Chondrocyte (in vitro differentiated cells): Measurements from ENCODE around the gene BAIAP2L1. TPM values are rescaled to one million over a fixed set of nuclear protein-coding genes. Genes with fewer than 3 reads are reported as not detected.

Source experiments
- DNase-seq: peaks from one replicate; pipeline ENCODE4 v3.0.0; 2021; ENCODE audit warnings: mixed read lengths, low spot score
- H3K27ac Mint-ChIP-seq: one replicate; pipeline ENCODE4 v1.8.0; 2021; ENCODE audit warnings: mild to moderate bottlenecking, moderate library complexity, mixed read lengths; ENCODE audit not compliant: unreplicated experiment
- H3K27me3 Mint-ChIP-seq: 2 replicates; pipeline ENCODE4 v1.8.0; 2021; ENCODE audit warnings: low read depth, mixed read lengths
- H3K36me3 Mint-ChIP-seq: 2 replicates; pipeline ENCODE4 v1.8.0; 2021; ENCODE audit warnings: low read depth, mixed read lengths
- H3K4me1 Mint-ChIP-seq: 2 replicates; pipeline ENCODE4 v1.8.0; 2021; ENCODE audit warnings: low read depth, mild to moderate bottlenecking, mixed read lengths
- H3K4me3 Mint-ChIP-seq: one replicate; pipeline ENCODE4 v1.8.0; 2021; ENCODE audit warnings: mild to moderate bottlenecking, moderate library complexity, mixed read lengths; ENCODE audit not compliant: unreplicated experiment
- H3K9me3 Mint-ChIP-seq: 2 replicates; pipeline ENCODE4 v1.8.0; 2021; ENCODE audit warnings: low read depth, mixed read lengths
- total RNA-seq: library from RNA; stranded (reverse); gene quantifications from 3 replicates; pipeline ENCODE4 v1.2.1, GENCODE V29; 2021
- TF ChIP-seq, protein P1 (sequence below): fragments of 200-600 bp; sonication (generic); IDR thresholded peaks from 2 replicates; pipeline ENCODE4 v1.5.0; 2021; ENCODE audit warnings: antibody characterized with exemption, mild to moderate bottlenecking, moderate library complexity

BAIAP2L1 gene
- total RNA-seq, 1 donor from 2014 or later, result 12.4 TPM

DNA sequence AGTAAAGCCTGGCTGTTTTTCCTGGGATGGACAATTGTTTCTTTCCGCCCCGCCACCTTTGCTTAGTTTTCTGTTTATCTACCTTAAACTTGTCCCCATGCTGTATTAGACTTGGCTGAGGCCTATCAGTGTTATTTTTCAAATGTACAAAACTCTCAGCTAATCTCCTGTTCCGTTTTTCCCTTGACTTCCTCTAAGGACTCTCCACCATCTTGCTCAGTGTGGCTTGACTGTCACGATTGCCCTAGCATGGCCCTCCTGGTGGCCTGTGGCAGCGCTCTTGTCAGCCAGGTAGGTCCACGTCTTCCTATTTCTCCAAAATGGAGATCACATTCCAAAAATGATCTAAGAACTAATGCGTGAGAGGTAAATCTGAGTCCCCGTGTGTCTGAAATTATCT, 36.7 kb downstream of the BAIAP2L1 start:
- peaks cover 17% of the 10 kb centered on the region for H3K4me1 Mint-ChIP-seq
- H3K9me3 Mint-ChIP-seq, result no peaks in the 10 kb centered on the region
- H3K36me3 Mint-ChIP-seq, result no peaks in the 10 kb centered on the region
- H3K4me3 Mint-ChIP-seq, result no peak overlapping the region
- no peak overlapping the region for H3K27ac Mint-ChIP-seq
- TF ChIP-seq, protein P1, sequence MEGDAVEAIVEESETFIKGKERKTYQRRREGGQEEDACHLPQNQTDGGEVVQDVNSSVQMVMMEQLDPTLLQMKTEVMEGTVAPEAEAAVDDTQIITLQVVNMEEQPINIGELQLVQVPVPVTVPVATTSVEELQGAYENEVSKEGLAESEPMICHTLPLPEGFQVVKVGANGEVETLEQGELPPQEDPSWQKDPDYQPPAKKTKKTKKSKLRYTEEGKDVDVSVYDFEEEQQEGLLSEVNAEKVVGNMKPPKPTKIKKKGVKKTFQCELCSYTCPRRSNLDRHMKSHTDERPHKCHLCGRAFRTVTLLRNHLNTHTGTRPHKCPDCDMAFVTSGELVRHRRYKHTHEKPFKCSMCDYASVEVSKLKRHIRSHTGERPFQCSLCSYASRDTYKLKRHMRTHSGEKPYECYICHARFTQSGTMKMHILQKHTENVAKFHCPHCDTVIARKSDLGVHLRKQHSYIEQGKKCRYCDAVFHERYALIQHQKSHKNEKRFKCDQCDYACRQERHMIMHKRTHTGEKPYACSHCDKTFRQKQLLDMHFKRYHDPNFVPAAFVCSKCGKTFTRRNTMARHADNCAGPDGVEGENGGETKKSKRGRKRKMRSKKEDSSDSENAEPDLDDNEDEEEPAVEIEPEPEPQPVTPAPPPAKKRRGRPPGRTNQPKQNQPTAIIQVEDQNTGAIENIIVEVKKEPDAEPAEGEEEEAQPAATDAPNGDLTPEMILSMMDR, result no peak
- DNase-seq, result no peak
- H3K27me3 Mint-ChIP-seq, result no peaks in the 10 kb centered on the region

DNA sequence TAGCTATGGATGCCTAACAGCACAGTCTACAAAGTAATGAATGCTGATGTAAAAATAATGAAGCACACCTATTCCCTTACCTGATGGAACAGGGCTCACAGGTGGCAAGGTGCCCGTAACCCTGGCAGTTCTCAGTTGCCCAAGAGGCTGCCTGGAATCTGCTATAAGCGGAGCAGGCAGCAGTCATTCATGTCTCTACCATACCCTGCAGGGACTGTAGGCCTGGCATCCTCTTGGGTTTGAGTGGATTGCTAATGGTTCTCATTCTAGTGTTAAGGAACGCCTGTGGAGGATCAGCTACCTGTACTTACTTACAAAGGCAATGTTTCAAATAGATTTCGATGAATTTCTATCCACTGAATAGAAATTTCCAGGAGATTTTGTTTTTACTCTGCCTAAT, 38.4 kb downstream of the BAIAP2L1 start:
- TF ChIP-seq, protein P1, result no peak
- Mint-ChIP-seq H3K27me3 (no peaks in the 10 kb centered on the region), H3K4me1 (peaks cover 17% of the 10 kb centered on the region), H3K36me3 (no peaks in the 10 kb centered on the region), H3K27ac (no peak overlapping the region), H3K4me3 (no peak overlapping the region), H3K9me3 (no peaks in the 10 kb centered on the region)
- no peak for DNase-seq

DNA sequence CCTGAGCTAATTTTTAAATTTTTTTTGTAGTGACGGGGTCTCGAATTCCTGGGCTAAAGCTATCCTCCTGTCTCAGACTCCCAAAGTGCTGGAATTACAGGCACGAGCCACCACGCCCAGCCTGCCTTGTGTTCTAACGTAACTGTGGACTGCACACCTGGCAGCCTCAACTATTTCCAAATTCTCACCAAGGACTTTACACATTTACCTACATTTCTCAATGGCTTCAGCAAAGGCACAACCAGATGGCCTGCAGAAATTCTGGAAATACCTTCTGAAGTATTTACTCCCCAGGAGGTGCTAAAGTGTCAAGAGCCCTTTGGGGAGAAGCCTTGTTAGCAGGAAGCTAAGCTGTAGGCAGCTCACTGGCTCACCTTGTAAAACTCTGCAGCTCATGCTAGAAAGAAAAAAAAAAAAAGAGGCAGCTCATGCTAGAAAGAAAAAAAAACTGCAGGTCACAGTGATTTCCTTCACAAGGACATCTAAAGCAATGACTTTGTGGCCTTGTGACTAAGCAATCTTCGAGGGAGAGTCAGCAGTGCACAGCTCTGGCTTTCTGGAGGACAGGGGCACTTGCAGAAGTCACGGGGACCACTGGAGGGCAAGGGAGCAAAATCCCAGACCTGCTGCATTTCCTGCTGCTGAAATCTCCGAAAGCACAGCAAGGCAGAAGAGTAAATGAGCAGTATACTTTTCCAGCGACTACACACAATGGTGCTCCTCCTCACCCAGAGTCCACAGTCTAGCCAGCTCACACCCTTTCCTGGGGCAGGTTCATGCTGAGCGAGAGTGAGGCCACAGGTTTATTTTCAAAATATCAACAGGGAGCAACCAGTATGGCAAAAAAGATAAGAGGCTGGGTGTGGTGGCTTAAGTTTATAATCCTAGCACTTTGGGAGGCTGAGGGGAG, 40.4 kb downstream of the BAIAP2L1 start:
- TF ChIP-seq, protein P1, result no peak
- H3K36me3 Mint-ChIP-seq, result no peaks in the 10 kb centered on the region
- no peak for DNase-seq
- H3K27ac Mint-ChIP-seq, result no peak overlapping the region
- peaks cover 21% of the 10 kb centered on the region for H3K4me1 Mint-ChIP-seq
- H3K27me3 Mint-ChIP-seq, result no peaks in the 10 kb centered on the region
- no peak overlapping the region for H3K4me3 Mint-ChIP-seq
- no peaks in the 10 kb centered on the region for H3K9me3 Mint-ChIP-seq

GRCh38 chr7:98359395-98359794, 41.5 kb downstream of the BAIAP2L1 start:
- Mint-ChIP-seq H3K4me1 (peaks cover 30% of the 10 kb centered on the region), H3K4me3 (no peak overlapping the region), H3K27me3 (no peaks in the 10 kb centered on the region), H3K27ac (no peak overlapping the region), H3K36me3 (no peaks in the 10 kb centered on the region), H3K9me3 (no peaks in the 10 kb centered on the region)
- TF ChIP-seq, protein P1, result no peak
- no peak for DNase-seq

- no peak overlapping the region for H3K27ac Mint-ChIP-seq
- no peaks in the 10 kb centered on the region for H3K27me3 Mint-ChIP-seq
- DNase-seq, result no peak
- H3K36me3 Mint-ChIP-seq, result no peaks in the 10 kb centered on the region
- H3K4me1 Mint-ChIP-seq, result peaks cover 36% of the 10 kb centered on the region
- H3K9me3 Mint-ChIP-seq, result no peaks in the 10 kb centered on the region
- TF ChIP-seq, protein P1, result no peak
- no peak overlapping the region for H3K4me3 Mint-ChIP-seq
Measured at GRCh38 chr7:98358706-98359105, 42.2 kb downstream of the BAIAP2L1 start.
